Measurements from ENCODE around the gene MRPS6. TPM values are rescaled to one million over a fixed set of nuclear protein-coding genes. Genes with fewer than 3 reads are reported as not detected.

The MRPS6 gene
- total RNA-seq, 2 donors from 2014 or later = 66.6 to 76.9 TPM

- Histone ChIP-seq H3K27me3 (no peaks in the 10 kb centered on the region), H3K9ac (ENCODE audit: low read depth in 2 of 2, low read length in 2 of 2) (no peak overlapping the region), H3K9me3 (no peaks in the 10 kb centered on the region), H3K27ac (no peak overlapping the region), H3K4me3 (no peak overlapping the region), H3K4me1 (no peaks in the 10 kb centered on the region), H3K36me3 (no peaks in the 10 kb centered on the region)
- DNase-seq = no peak
- intact Hi-C loops (cut with DNase I) = no loop called here
- TF ChIP-seq CTCF (IDR thresholded peaks at IDR 0.05) = no peak
These were observed 79.1 kb downstream of the MRPS6 start for GRCh38 chr21:34152500-34152899.

- no peak overlapping the region for H3K9ac ChIP-seq (ENCODE audit: low read depth in 2 of 2, low read length in 2 of 2)
- H3K27ac ChIP-seq = no peak overlapping the region
- H3K9me3 ChIP-seq = no peaks in the 10 kb centered on the region
- intact Hi-C loops (cut with DNase I) = no loop called here
- H3K4me3 ChIP-seq = no peak overlapping the region
- no peaks in the 10 kb centered on the region for H3K36me3 ChIP-seq
- no peaks in the 10 kb centered on the region for H3K4me1 ChIP-seq
- no peaks in the 10 kb centered on the region for H3K27me3 ChIP-seq
- no peak for TF ChIP-seq CTCF (IDR thresholded peaks at IDR 0.05)
- DNase-seq = no peak
These were observed 81.5 kb downstream of the MRPS6 start for GRCh38 chr21:34154878-34155277.

- TF ChIP-seq CTCF (IDR thresholded peaks at IDR 0.05) = no peak
- no peak for DNase-seq
- intact Hi-C loops (cut with DNase I) = no loop called here
- Histone ChIP-seq H3K27me3 (no peaks in the 10 kb centered on the region), H3K36me3 (no peaks in the 10 kb centered on the region), H3K4me1 (no peaks in the 10 kb centered on the region), H3K9ac (ENCODE audit: low read depth in 2 of 2, low read length in 2 of 2) (no peak overlapping the region), H3K4me3 (no peak overlapping the region), H3K9me3 (no peaks in the 10 kb centered on the region), H3K27ac (no peak overlapping the region)
These were observed 83.6 kb downstream of the MRPS6 start for GRCh38 chr21:34156957-34157356.

GRCh38 chr21:34157521-34157920 lies 84.1 kb downstream of the MRPS6 start:
- DNase-seq = no peak
- no peak for TF ChIP-seq CTCF (IDR thresholded peaks at IDR 0.05)
- no peak overlapping the region for H3K9ac ChIP-seq (ENCODE audit: low read depth in 2 of 2, low read length in 2 of 2)
- no peaks in the 10 kb centered on the region for H3K4me1 ChIP-seq
- H3K27me3 ChIP-seq = no peaks in the 10 kb centered on the region
- no peaks in the 10 kb centered on the region for H3K36me3 ChIP-seq
- intact Hi-C loops (cut with DNase I) = no loop called here
- no peaks in the 10 kb centered on the region for H3K9me3 ChIP-seq
- H3K4me3 ChIP-seq = no peak overlapping the region
- no peak overlapping the region for H3K27ac ChIP-seq

- intact Hi-C loops (cut with DNase I) = no loop called here
- no peaks in the 10 kb centered on the region for H3K9me3 ChIP-seq
- no peak overlapping the region for H3K9ac ChIP-seq (ENCODE audit: low read depth in 2 of 2, low read length in 2 of 2)
- no peaks in the 10 kb centered on the region for H3K36me3 ChIP-seq
- DNase-seq = no peak
- no peak overlapping the region for H3K4me3 ChIP-seq
- no peak overlapping the region for H3K27ac ChIP-seq
- H3K27me3 ChIP-seq = no peaks in the 10 kb centered on the region
- TF ChIP-seq CTCF (IDR thresholded peaks at IDR 0.05) = no peak
- H3K4me1 ChIP-seq = no peaks in the 10 kb centered on the region
These were observed 85.8 kb downstream of the MRPS6 start for GRCh38 chr21:34158866-34159835.

All from colonic mucosa (tissue), 4 donors.